RWPE1 (cell line): Measurements from ENCODE around the gene NAPB.

Experiments used
- CTCF ChIA-PET: fragments of 350-600 bp; sonication (Branson Sonifier 250); formaldehyde crosslinking; extraction: SDS; loops from one replicate; lab custom pipeline; 2021; lab: Yijun Ruan, JAX
- POLR2A ChIA-PET: fragments of 400-600 bp; formaldehyde crosslinking; extraction: SDS; loops from one replicate; lab custom pipeline; 2020; ENCODE audit warnings: antibody characterized with exemption; ENCODE audit not compliant: low non-redundant PET; lab: Yijun Ruan, JAX
- DNase-seq: peaks from one replicate; pipeline ENCODE4 v3.0.0; 2012; ENCODE audit warnings: low spot score
- H3K27ac ChIP-seq: fragments of 450-650 bp; 2 replicates; pipeline ENCODE4 v1.5.1; 2017
- CTCF ChIP-seq: fragments of 450-650 bp; conservative IDR thresholded peaks from 2 replicates; pipeline ENCODE4 v1.5.1; 2017; ENCODE audit warnings: low read depth, mild to moderate bottlenecking

Gene NAPB

GRCh38 chr20:23415959-23416583 lies 5.2 kb downstream of the NAPB start:
- H3K27ac ChIP-seq: no peak overlapping the region
- ChIA-PET CTCF (interaction anchor here (1.5 kb wide), 1 partner anchor 191 kb away, joined by 3 read pairs; no protein-coding TSS in a partner anchor), POLR2A (no interaction called here)
- peak; percentile 28 for DNase-seq
- TF ChIP-seq CTCF: no peak

GRCh38 chr20:23415555-23415954 lies 5.7 kb downstream of the NAPB start:
- TF ChIP-seq CTCF: no peak
- no peak overlapping the region for H3K27ac ChIP-seq
- no peak for DNase-seq
- CTCF ChIA-PET: no interaction called here
- POLR2A ChIA-PET: no interaction called here

- DNase-seq: no peak
- POLR2A ChIA-PET: no interaction called here
- no peak for TF ChIP-seq CTCF
- CTCF ChIA-PET: interaction anchor here (0.5 to 0.6 kb wide), 2 partner anchors 192 to 1284 kb away, joined by 3 to 4 read pairs; no protein-coding TSS in a partner anchor
- no peak overlapping the region for H3K27ac ChIP-seq
These were observed 6.6 kb downstream of the NAPB start for GRCh38 chr20:23414526-23415188.

- ChIA-PET CTCF (interaction anchor here (0.5 to 0.6 kb wide), 2 partner anchors 192 to 1285 kb away, joined by 3 to 4 read pairs; no protein-coding TSS in a partner anchor), POLR2A (no interaction called here)
- H3K27ac ChIP-seq: no peak overlapping the region
- DNase-seq: no peak
- TF ChIP-seq CTCF: no peak
These were observed 7.3 kb downstream of the NAPB start for GRCh38 chr20:23413862-23414422.

- CTCF ChIA-PET: interaction anchor here (0.7 kb wide), 1 partner anchor 677 kb away, joined by 3 read pairs; no protein-coding TSS in a partner anchor
- no peak for TF ChIP-seq CTCF
- no peak for DNase-seq
- POLR2A ChIA-PET: no interaction called here
- no peak overlapping the region for H3K27ac ChIP-seq
These were observed 9.3 kb downstream of the NAPB start for GRCh38 chr20:23412026-23412425.

GRCh38 chr20:23410916-23411695 lies 10.2 kb downstream of the NAPB start:
- DNase-seq: no peak
- CTCF ChIA-PET: no interaction called here
- no peak for TF ChIP-seq CTCF
- no peak overlapping the region for H3K27ac ChIP-seq
- POLR2A ChIA-PET: no interaction called here
